ENCODE results near the gene PATE2. TPM values are rescaled to one million over a fixed set of nuclear protein-coding genes. Genes with fewer than 3 reads are reported as not detected.

The PATE2 gene
- total RNA-seq, 4 donors from 2014 or later, result 0.85 TPM; not detected in 3

DNA sequence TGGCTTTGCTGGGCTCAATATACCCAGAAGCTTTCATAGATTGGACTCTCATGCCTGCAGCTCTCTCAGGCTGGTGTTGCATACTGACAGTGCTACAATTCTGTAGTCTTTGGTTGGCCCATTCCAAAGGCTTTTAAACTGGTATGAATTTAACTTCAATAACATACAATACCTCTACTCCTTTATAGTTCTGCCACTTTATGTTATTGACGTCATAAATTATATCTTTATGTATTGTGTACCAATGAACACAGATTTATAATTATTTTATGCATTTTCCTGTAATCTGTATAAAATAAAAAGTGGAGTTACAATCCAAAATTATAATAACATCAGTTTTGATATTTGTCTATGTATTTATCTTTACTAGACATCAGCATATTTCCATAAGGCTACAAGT lies 16.2 kb downstream of the PATE2 start:
- H3K27me3 ChIP-seq, result no peaks in the 10 kb centered on the region
- H3K9me3 ChIP-seq, result peaks cover 0 to 4% of the 10 kb centered on the region in 2 donors
- H3K4me3 ChIP-seq, result no peak overlapping the region
- no peaks in the 10 kb centered on the region for H3K4me1 ChIP-seq
- no peak for DNase-seq
- intact Hi-C loops (cut with DNase I; ENCODE audit: low total_unique reads), result no loop called here
- TF ChIP-seq POLR2A (IDR thresholded peaks at IDR 0.05), result no peak
- TF ChIP-seq, protein P1, sequence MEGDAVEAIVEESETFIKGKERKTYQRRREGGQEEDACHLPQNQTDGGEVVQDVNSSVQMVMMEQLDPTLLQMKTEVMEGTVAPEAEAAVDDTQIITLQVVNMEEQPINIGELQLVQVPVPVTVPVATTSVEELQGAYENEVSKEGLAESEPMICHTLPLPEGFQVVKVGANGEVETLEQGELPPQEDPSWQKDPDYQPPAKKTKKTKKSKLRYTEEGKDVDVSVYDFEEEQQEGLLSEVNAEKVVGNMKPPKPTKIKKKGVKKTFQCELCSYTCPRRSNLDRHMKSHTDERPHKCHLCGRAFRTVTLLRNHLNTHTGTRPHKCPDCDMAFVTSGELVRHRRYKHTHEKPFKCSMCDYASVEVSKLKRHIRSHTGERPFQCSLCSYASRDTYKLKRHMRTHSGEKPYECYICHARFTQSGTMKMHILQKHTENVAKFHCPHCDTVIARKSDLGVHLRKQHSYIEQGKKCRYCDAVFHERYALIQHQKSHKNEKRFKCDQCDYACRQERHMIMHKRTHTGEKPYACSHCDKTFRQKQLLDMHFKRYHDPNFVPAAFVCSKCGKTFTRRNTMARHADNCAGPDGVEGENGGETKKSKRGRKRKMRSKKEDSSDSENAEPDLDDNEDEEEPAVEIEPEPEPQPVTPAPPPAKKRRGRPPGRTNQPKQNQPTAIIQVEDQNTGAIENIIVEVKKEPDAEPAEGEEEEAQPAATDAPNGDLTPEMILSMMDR (IDR thresholded peaks at IDR 0.05), result no peak
- no peaks in the 10 kb centered on the region for H3K36me3 ChIP-seq
- H3K27ac ChIP-seq, result no peak overlapping the region

- no peak for TF ChIP-seq POLR2A (IDR thresholded peaks at IDR 0.05)
- TF ChIP-seq, protein P1 (IDR thresholded peaks at IDR 0.05), result no peak
- Histone ChIP-seq H3K4me1 (no peaks in the 10 kb centered on the region), H3K27ac (no peak overlapping the region), H3K27me3 (no peaks in the 10 kb centered on the region), H3K36me3 (no peaks in the 10 kb centered on the region), H3K4me3 (no peak overlapping the region), H3K9me3 (no peaks in the 10 kb centered on the region)
- no peak for DNase-seq
- intact Hi-C loops (cut with DNase I; ENCODE audit: low total_unique reads), result no loop called here
Observed at GRCh38 chr11:125756050-125756449, 22.6 kb downstream of the PATE2 start.

GRCh38 chr11:125750629-125751028 lies 28.0 kb downstream of the PATE2 start:
- Histone ChIP-seq H3K9me3 (no peaks in the 10 kb centered on the region), H3K27me3 (no peaks in the 10 kb centered on the region), H3K36me3 (no peaks in the 10 kb centered on the region), H3K4me1 (no peaks in the 10 kb centered on the region), H3K27ac (no peak overlapping the region), H3K4me3 (no peak overlapping the region)
- TF ChIP-seq, protein P1 (IDR thresholded peaks at IDR 0.05), result no peak
- no peak for TF ChIP-seq POLR2A (IDR thresholded peaks at IDR 0.05)
- DNase-seq, result no peak
- intact Hi-C loops (cut with DNase I; ENCODE audit: low total_unique reads), result no loop called here

DNA sequence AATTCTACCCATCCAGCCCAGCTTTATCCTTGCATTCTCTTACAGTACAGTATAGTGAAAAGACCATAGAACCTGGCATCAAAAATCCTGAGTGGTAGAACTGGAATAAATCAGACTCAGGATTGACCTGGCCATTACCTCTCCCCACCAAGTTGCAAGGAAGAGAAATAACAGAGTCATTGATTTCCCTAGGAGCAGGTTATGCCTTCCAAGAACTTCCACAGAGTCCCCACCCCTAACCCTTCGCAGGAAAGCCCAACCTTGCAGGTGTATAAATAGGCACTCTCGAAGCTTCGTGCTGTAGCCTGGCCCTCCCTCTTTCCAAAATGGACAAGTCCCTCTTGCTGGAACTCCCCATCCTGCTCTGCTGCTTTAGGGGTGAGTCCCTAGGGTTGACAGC lies 32.6 kb downstream of the PATE2 start, which contains the start of gene PATE1:
TSS of gene PATE1 (plus strand) at position 301 of the 400 bp plus-strand sequence. CDS start at position 327, 26 bp downstream.
- TF ChIP-seq, protein P1 (IDR thresholded peaks at IDR 0.05), result no peak
- TF ChIP-seq POLR2A (IDR thresholded peaks at IDR 0.05), result no peak
- Histone ChIP-seq H3K9me3 (no peaks in the 10 kb centered on the region), H3K36me3 (no peaks in the 10 kb centered on the region), H3K27ac (no peak within 1 kb of the TSS), H3K27me3 (no peaks in the 10 kb centered on the region), H3K4me1 (no peaks in the 10 kb centered on the region), H3K4me3 (no peak within 1 kb of the TSS)
- no peak for DNase-seq
- intact Hi-C loops (cut with DNase I; ENCODE audit: low total_unique reads), result no loop called here

GRCh38 chr11:125743681-125744080 lies 34.9 kb downstream of the PATE2 start:
- no peak for DNase-seq
- H3K27me3 ChIP-seq, result no peaks in the 10 kb centered on the region

More at GRCh38 chr11:125743681-125744080, 34.9 kb downstream of the PATE2 start:
- no peaks in the 10 kb centered on the region for H3K9me3 ChIP-seq
- intact Hi-C loops (cut with DNase I; ENCODE audit: low total_unique reads), result no loop called here
- no peak overlapping the region for H3K4me3 ChIP-seq
- no peaks in the 10 kb centered on the region for H3K36me3 ChIP-seq
- no peak overlapping the region for H3K27ac ChIP-seq
- TF ChIP-seq, protein P1 (IDR thresholded peaks at IDR 0.05), result no peak
- no peak for TF ChIP-seq POLR2A (IDR thresholded peaks at IDR 0.05)
- no peaks in the 10 kb centered on the region for H3K4me1 ChIP-seq
